ENCODE data around the gene AP1M1.

Gene AP1M1

GRCh38 chr19:16198370-16198651 lies 600 bp downstream of the AP1M1 start:
- Histone ChIP-seq H3K4me3 (ENCODE audit: low read length) (peak overlapping the region; percentile 80), H3K27ac (ENCODE audit: low read length) (peak overlapping the region; percentile 42), H3K4me2 (ENCODE audit: low read length) (peak overlapping the region; percentile 92), H3K27me3 (ENCODE audit: low read depth, low read length) (no peaks in the 10 kb centered on the region), H2AFZ (ENCODE audit: low read depth, low read length) (no peak overlapping the region), H4K20me1 (ENCODE audit: insufficient read depth, low read length) (no peaks in the 10 kb centered on the region), H3K9ac (ENCODE audit: low read length) (peak overlapping the region; percentile 79), H3K4me1 (ENCODE audit: low read length) (peaks cover 45% of the 10 kb centered on the region), H3K79me2 (ENCODE audit: low read length) (peaks cover 46% of the 10 kb centered on the region), H3K9me3 (ENCODE audit: insufficient read depth, low read length) (no peaks in the 10 kb centered on the region), H3K36me3 (replicated peaks; ENCODE audit: low read depth, low read length) (peaks cover 11% of the 10 kb centered on the region)
- TF ChIP-seq EZH2phosphoT487 (IDR thresholded peaks at IDR 0.05; ENCODE audit: low read depth) (no peak), CTCF (IDR thresholded peaks at IDR 0.05; ENCODE audit: low read depth, low read length) (no peak)

- H4K20me1 ChIP-seq (ENCODE audit: insufficient read depth, low read length): no peaks in the 10 kb centered on the region
- no peaks in the 10 kb centered on the region for H3K27me3 ChIP-seq (ENCODE audit: low read depth, low read length)
- peak overlapping the region; percentile 80; the same call in 1 of the 2 replicates for H3K4me3 ChIP-seq (ENCODE audit: low read length)
- peaks cover 57% of the 10 kb centered on the region for H3K79me2 ChIP-seq (ENCODE audit: low read length)
- H3K36me3 ChIP-seq (replicated peaks; ENCODE audit: low read depth, low read length): peaks cover 20% of the 10 kb centered on the region
- H3K4me2 ChIP-seq (ENCODE audit: low read length): peak overlapping the region; percentile 92
- H2AFZ ChIP-seq (ENCODE audit: low read depth, low read length): no peak overlapping the region
- H3K27ac ChIP-seq (ENCODE audit: low read length): no peak overlapping the region
- peaks cover 56% of the 10 kb centered on the region for H3K4me1 ChIP-seq (ENCODE audit: low read length)
- no peaks in the 10 kb centered on the region for H3K9me3 ChIP-seq (ENCODE audit: insufficient read depth, low read length)
- TF ChIP-seq CTCF (IDR thresholded peaks at IDR 0.05; ENCODE audit: low read depth, low read length) (no peak), EZH2phosphoT487 (IDR thresholded peaks at IDR 0.05; ENCODE audit: low read depth) (no peak)
- H3K9ac ChIP-seq (ENCODE audit: low read length): no peak overlapping the region
These were observed 1.7 kb downstream of the AP1M1 start for GRCh38 chr19:16199275-16199932.

- H3K27me3 ChIP-seq (ENCODE audit: low read depth, low read length): no peaks in the 10 kb centered on the region
- H2AFZ ChIP-seq (ENCODE audit: low read depth, low read length): no peak overlapping the region
- no peak overlapping the region for H3K4me3 ChIP-seq (ENCODE audit: low read length)
- H3K79me2 ChIP-seq (ENCODE audit: low read length): peaks cover 58% of the 10 kb centered on the region
- peaks cover 26% of the 10 kb centered on the region for H3K36me3 ChIP-seq (replicated peaks; ENCODE audit: low read depth, low read length)
- peaks cover 57% of the 10 kb centered on the region for H3K4me1 ChIP-seq (ENCODE audit: low read length)
- H3K9ac ChIP-seq (ENCODE audit: low read length): no peak overlapping the region
- H4K20me1 ChIP-seq (ENCODE audit: insufficient read depth, low read length): no peaks in the 10 kb centered on the region
- no peaks in the 10 kb centered on the region for H3K9me3 ChIP-seq (ENCODE audit: insufficient read depth, low read length)
- no peak overlapping the region for H3K27ac ChIP-seq (ENCODE audit: low read length)
- H3K4me2 ChIP-seq (ENCODE audit: low read length): no peak overlapping the region
- no peak for TF ChIP-seq CTCF (IDR thresholded peaks at IDR 0.05; ENCODE audit: low read depth, low read length)
- no peak for TF ChIP-seq EZH2phosphoT487 (IDR thresholded peaks at IDR 0.05; ENCODE audit: low read depth)
These were observed 2.6 kb downstream of the AP1M1 start for GRCh38 chr19:16200038-16201010.

- Histone ChIP-seq H3K27me3 (ENCODE audit: low read depth, low read length) (no peaks in the 10 kb centered on the region), H3K4me2 (ENCODE audit: low read length) (no peak overlapping the region), H3K79me2 (ENCODE audit: low read length) (peaks cover 58% of the 10 kb centered on the region), H3K4me3 (ENCODE audit: low read length) (no peak overlapping the region), H3K9me3 (ENCODE audit: insufficient read depth, low read length) (no peaks in the 10 kb centered on the region), H4K20me1 (ENCODE audit: insufficient read depth, low read length) (no peaks in the 10 kb centered on the region), H3K27ac (ENCODE audit: low read length) (no peak overlapping the region), H3K36me3 (replicated peaks; ENCODE audit: low read depth, low read length) (peaks cover 33% of the 10 kb centered on the region), H3K4me1 (ENCODE audit: low read length) (peaks cover 55% of the 10 kb centered on the region), H3K9ac (ENCODE audit: low read length) (no peak overlapping the region), H2AFZ (ENCODE audit: low read depth, low read length) (no peak overlapping the region)
- TF ChIP-seq CTCF (IDR thresholded peaks at IDR 0.05; ENCODE audit: low read depth, low read length) (no peak), EZH2phosphoT487 (IDR thresholded peaks at IDR 0.05; ENCODE audit: low read depth) (no peak)
These were observed 3.3 kb downstream of the AP1M1 start for GRCh38 chr19:16201011-16201391.

Measured in OCI-LY3 (cell line).